Measurements from ENCODE around the gene ARHGEF9. TPM values are rescaled to one million over a fixed set of nuclear protein-coding genes. Genes with fewer than 3 reads are reported as not detected.
"Not testable (repeated sequence)": the region's sequence is repeated elsewhere in the genome, so short reads cannot be mapped to it uniquely, and the experiment has no call there.

ARHGEF9 gene
- total RNA-seq, result 10 to 100 TPM; 29.3 to 40.8 TPM

DNA sequence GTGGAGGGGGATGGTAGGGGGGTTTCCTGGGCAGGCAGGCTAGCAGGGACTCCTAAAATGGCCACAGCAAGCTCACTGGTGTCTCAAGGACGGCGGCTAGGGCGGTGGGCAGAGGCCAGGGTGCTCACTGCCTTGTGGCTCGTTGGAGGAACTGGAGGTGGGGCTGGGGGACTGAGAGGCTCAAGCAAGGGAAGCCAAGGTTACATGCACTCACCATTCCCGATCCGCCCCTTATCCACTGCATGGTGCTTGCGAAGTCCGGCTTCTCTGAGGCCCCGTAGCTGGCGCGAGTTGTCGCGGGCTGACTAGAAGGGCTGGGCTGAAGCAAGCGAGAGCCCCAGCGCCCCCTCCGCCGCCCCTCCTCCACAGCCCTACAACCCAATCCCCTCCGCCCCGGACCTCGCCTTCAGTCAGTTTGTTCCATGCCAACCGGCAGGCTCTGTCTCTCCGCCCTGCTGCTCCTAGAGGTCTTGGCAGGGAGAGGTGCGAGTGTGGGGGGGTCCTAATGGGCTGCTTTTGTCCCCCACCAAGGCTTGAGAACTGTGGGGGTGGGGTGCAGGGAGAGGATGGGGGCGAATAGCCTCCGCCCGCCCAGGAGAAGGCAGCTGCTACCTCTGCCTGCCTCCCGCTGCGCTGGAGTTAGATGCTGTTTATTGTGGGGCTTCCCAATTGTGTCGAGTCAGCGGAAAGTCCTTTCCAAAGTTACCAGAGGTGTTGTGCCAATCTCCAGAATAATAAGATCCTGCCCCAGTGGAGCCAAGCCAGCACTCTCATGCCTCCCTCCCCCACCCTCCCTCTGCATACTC, at the start of gene ARHGEF9:
TSS of gene ARHGEF9 (minus strand) at position 313 of the 806 bp plus-strand sequence. CDS start at position 244, 69 bp downstream.
- Histone ChIP-seq H3K4me3 (peak within 1 kb of the TSS; percentile 41), H3K4me1 (no peaks in the 10 kb centered on the region), H3K36me3 (no peaks in the 10 kb centered on the region), H3K27me3 (no peaks in the 10 kb centered on the region), H3K9me3 (no peaks in the 10 kb centered on the region), H3K27ac (peak within 1 kb of the TSS; percentile 23), H3K9ac (ENCODE audit: low read depth in 2 of 2, low read length in 2 of 2) (peak within 1 kb of the TSS; percentile 58 to 76)
- peak; percentile 31 for DNase-seq
- intact Hi-C loops (cut with DNase I), result no loop called here
- TF ChIP-seq, protein P1, sequence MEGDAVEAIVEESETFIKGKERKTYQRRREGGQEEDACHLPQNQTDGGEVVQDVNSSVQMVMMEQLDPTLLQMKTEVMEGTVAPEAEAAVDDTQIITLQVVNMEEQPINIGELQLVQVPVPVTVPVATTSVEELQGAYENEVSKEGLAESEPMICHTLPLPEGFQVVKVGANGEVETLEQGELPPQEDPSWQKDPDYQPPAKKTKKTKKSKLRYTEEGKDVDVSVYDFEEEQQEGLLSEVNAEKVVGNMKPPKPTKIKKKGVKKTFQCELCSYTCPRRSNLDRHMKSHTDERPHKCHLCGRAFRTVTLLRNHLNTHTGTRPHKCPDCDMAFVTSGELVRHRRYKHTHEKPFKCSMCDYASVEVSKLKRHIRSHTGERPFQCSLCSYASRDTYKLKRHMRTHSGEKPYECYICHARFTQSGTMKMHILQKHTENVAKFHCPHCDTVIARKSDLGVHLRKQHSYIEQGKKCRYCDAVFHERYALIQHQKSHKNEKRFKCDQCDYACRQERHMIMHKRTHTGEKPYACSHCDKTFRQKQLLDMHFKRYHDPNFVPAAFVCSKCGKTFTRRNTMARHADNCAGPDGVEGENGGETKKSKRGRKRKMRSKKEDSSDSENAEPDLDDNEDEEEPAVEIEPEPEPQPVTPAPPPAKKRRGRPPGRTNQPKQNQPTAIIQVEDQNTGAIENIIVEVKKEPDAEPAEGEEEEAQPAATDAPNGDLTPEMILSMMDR (IDR thresholded peaks at IDR 0.05), result no peak

DNA sequence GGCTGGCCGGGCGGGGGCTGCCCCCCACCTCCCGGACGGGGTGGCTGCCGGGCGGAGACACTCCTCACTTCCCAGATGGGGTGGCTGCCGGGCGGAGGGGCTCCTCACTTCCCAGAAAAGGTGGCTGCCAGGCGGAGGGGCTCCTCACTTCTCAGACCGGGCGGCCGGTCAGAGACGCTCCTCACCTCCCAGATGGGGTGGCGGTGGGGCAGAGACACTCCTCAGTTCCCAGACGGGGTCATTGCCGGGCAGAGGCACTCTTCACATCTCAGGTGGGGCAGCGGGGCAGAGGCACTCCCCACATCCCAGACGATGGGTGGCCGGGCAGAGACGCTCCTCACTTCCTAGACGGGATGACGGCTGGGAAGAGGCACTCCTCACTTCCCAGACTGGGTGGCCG, 40.4 kb upstream of the ARHGEF9 start:
- H3K4me1 ChIP-seq; H3K27me3 ChIP-seq; H3K9ac ChIP-seq (ENCODE audit: low read depth in 2 of 2, low read length in 2 of 2); H3K36me3 ChIP-seq; intact Hi-C loops (cut with DNase I); H3K27ac ChIP-seq; H3K4me3 ChIP-seq; H3K9me3 ChIP-seq; DNase-seq: not testable (repeated sequence)

DNA sequence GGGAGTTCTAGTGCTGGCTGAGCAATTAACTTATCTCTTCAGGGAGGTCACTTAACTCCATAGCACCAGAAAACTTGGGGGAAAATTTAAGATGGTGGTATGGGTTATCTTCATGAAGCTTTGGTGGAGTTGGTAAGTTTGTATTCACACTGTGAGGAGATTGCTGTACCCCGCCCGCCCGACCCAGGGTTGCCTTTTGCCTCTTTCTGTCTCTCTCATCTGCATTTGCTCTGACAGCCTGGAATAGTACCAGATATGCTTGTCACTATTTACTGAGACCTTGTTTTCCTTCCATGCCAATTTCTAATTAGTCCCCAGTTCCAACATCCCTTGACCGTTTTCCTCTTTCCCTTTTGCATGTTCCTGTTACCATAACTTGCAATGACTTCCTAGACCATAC, 33.1 kb upstream of the ARHGEF9 start:
- intact Hi-C loops (cut with DNase I), result no loop called here

DNA sequence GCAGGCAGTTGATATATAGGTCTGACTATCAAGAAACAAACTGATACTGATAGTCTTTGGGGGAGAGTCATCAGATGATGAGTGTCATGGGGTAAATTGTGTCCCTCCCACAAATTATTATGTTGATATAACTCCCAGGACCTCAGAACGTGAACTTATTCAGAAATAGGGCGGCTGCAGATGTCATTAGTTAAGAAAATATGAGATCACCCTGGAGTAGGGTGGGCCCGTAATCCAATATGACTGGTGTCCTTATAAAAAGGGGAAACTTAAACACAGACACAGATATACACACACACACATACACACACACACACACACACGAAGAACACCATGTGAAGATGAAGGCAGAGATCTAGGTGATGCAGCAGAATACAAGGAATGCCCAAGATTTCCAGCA, 32.7 kb upstream of the ARHGEF9 start:
- DNase-seq, result no peak
- TF ChIP-seq, protein P1 (IDR thresholded peaks at IDR 0.05), result no peak
- intact Hi-C loops (cut with DNase I), result no loop called here

More for the DNA sequence above, 33.1 kb upstream of the ARHGEF9 start:
- no peaks in the 10 kb centered on the region for H3K36me3 ChIP-seq
- no peaks in the 10 kb centered on the region for H3K4me1 ChIP-seq
- DNase-seq, result no peak
- TF ChIP-seq, protein P1 (IDR thresholded peaks at IDR 0.05), result no peak
- no peak overlapping the region for H3K9ac ChIP-seq (ENCODE audit: low read depth in 2 of 2, low read length in 2 of 2)
- H3K27me3 ChIP-seq, result no peaks in the 10 kb centered on the region
- H3K4me3 ChIP-seq, result no peak overlapping the region
- no peaks in the 10 kb centered on the region for H3K9me3 ChIP-seq
- H3K27ac ChIP-seq, result no peak overlapping the region

DNA sequence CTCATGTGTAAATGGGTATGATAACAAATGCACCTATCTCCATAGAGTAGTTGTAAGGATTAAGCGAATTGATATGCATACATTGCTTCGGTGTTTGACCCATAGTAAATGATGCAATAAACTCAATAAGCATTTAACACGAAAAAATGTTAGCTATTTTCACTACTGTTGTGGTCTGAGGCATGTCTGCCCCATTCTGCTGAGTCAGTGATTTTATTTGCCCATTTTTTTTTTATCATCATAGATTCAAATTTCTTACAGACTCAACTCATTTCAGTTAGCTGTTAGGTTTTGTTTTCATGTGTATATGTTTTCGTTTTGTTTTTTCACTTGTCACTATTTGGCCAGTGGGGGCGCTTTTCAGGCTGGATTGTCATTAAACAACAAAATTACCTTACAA, 27.8 kb upstream of the ARHGEF9 start:
- Histone ChIP-seq H3K27me3 (no peaks in the 10 kb centered on the region), H3K27ac (no peak overlapping the region), H3K36me3 (no peaks in the 10 kb centered on the region), H3K4me1 (no peaks in the 10 kb centered on the region), H3K9me3 (no peaks in the 10 kb centered on the region), H3K4me3 (no peak overlapping the region), H3K9ac (ENCODE audit: low read depth in 2 of 2, low read length in 2 of 2) (no peak overlapping the region)
- intact Hi-C loops (cut with DNase I), result no loop called here
- TF ChIP-seq, protein P1 (IDR thresholded peaks at IDR 0.05), result no peak
- DNase-seq, result no peak

More for the DNA sequence above, 32.7 kb upstream of the ARHGEF9 start:
- H3K4me1 ChIP-seq, result no peaks in the 10 kb centered on the region
- H3K36me3 ChIP-seq, result no peaks in the 10 kb centered on the region
- H3K27me3 ChIP-seq, result no peaks in the 10 kb centered on the region
- no peak overlapping the region for H3K4me3 ChIP-seq
- H3K27ac ChIP-seq, result no peak overlapping the region
- H3K9ac ChIP-seq (ENCODE audit: low read depth in 2 of 2, low read length in 2 of 2), result no peak overlapping the region
- no peaks in the 10 kb centered on the region for H3K9me3 ChIP-seq

DNA sequence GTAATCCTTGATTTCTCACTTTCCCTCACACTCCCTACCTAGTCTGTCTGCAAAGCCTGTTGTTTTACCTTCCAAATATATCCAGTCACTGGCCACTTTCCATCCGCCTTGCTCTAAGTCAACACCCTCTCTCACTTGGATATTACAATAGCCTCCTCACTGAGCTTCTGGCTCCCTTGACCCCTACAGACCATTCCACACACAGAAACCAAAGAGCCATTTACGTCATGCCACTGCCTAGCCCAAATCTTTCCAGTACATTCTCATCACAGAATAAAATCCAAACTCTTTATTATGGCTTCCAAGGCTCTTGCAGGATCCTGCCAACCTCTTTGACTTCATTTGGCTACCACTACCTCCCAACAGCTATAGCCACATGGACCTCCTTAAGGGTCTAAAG, 25.7 kb upstream of the ARHGEF9 start:
- no peak for DNase-seq
- Histone ChIP-seq H3K9me3 (no peaks in the 10 kb centered on the region), H3K4me3 (no peak overlapping the region), H3K4me1 (no peaks in the 10 kb centered on the region), H3K27me3 (no peaks in the 10 kb centered on the region), H3K36me3 (no peaks in the 10 kb centered on the region), H3K27ac (no peak overlapping the region), H3K9ac (ENCODE audit: low read depth in 2 of 2, low read length in 2 of 2) (no peak overlapping the region)
- intact Hi-C loops (cut with DNase I), result no loop called here
- TF ChIP-seq, protein P1 (IDR thresholded peaks at IDR 0.05), result no peak
